Colonic mucosa (tissue), 4 donors: ENCODE data around the gene PLSCR4. TPM values are rescaled to one million over a fixed set of nuclear protein-coding genes. Genes with fewer than 3 reads are reported as not detected.
"Not testable (repeated sequence)": the region's sequence is repeated elsewhere in the genome, so short reads cannot be mapped to it uniquely, and the experiment has no call there.

Experiments used
- DNase-seq: peaks from one replicate; pipeline ENCODE4 v3.0.0-alpha.2; 2020
- H3K27ac ChIP-seq: fragments of 200-600 bp; one replicate; pipeline ENCODE4 v1.8.0; 2021
- H3K27me3 ChIP-seq: fragments of 200-600 bp; one replicate; pipeline ENCODE4 v1.8.0; 2021
- H3K36me3 ChIP-seq: fragments of 200-600 bp; one replicate; pipeline ENCODE4 v1.8.0; 2021
- H3K4me1 ChIP-seq: fragments of 200-600 bp; one replicate; pipeline ENCODE4 v1.8.0; 2021; ENCODE audit warnings: mild to moderate bottlenecking
- H3K4me3 ChIP-seq: fragments of 200-600 bp; one replicate; pipeline ENCODE4 v1.8.0; 2021
- H3K9ac ChIP-seq, 2 donors: one replicate each; pipeline ENCODE4 v1.7.0; 2013; ENCODE audit warnings: control low read depth in 2 of 2, low read depth in 2 of 2, low read length in 2 of 2
- H3K9me3 ChIP-seq: fragments of 200-600 bp; one replicate; pipeline ENCODE4 v1.8.0; 2021
- CTCF ChIP-seq: fragments of 200-600 bp; IDR thresholded peaks from one replicate; pipeline ENCODE4 v1.8.0; 2022; ENCODE audit warnings: antibody characterized with exemption, mild to moderate bottlenecking
- intact Hi-C: fragments of 100-400 bp; cut with DNase I; formaldehyde crosslinking; loops from one replicate; pipeline ENCODE4 v1.14.1; 2022
- total RNA-seq, 2 donors: library from RNA; stranded (reverse); fragmentation: NEBNext Ultra II Directional in 1 of 2; extraction: Animal tissue kit (Norgen Biotek cat#: 25700) in 1 of 2; gene quantifications; one replicate each; pipeline ENCODE4 v1.2.1, GENCODE V29; 2021
- donor health status: healthy.
- donor health status: DM: no; HTN: no; CAD: no.
- donor health status: DM: no; HTN: no; CAD: no.

The PLSCR4 gene
- 10 to 100 TPM; 20.1 to 54.8 TPM for total RNA-seq

GRCh38 chr3:146250449-146251382 lies at the start of gene PLSCR4:
TSS of gene PLSCR4 (minus strand) at chr3:146251105. CDS start at chr3:146222071, 29,034 bp downstream.
- peak; percentile 90 for DNase-seq
- intact Hi-C loops, result no loop called here
- H3K4me3 ChIP-seq, result peak within 1 kb of the TSS; percentile 82
- no peaks in the 10 kb centered on the region for H3K9me3 ChIP-seq
- peak within 1 kb of the TSS; percentile 84 to 95 for H3K9ac ChIP-seq
- peak within 1 kb of the TSS; percentile 93 for H3K27ac ChIP-seq
- TF ChIP-seq CTCF, result no peak
- H3K27me3 ChIP-seq, result no peaks in the 10 kb centered on the region
- no peaks in the 10 kb centered on the region for H3K36me3 ChIP-seq
- no peaks in the 10 kb centered on the region for H3K4me1 ChIP-seq

- DNase-seq, H3K27me3 ChIP-seq, intact Hi-C loops, H3K4me1 ChIP-seq, H3K27ac ChIP-seq, H3K4me3 ChIP-seq, H3K9me3 ChIP-seq, H3K9ac ChIP-seq, H3K36me3 ChIP-seq: not testable (repeated sequence)
Measured at GRCh38 chr3:146293401-146293800, 42.5 kb upstream of the PLSCR4 start.

GRCh38 chr3:146283781-146284445 lies 33.0 kb upstream of the PLSCR4 start:
- no peaks in the 10 kb centered on the region for H3K27me3 ChIP-seq
- no peak for DNase-seq
- no peaks in the 10 kb centered on the region for H3K9me3 ChIP-seq
- H3K4me1 ChIP-seq, result no peaks in the 10 kb centered on the region
- intact Hi-C loops, result no loop called here
- no peak for TF ChIP-seq CTCF
- no peak overlapping the region for H3K27ac ChIP-seq
- H3K4me3 ChIP-seq, result no peak overlapping the region
- no peak overlapping the region for H3K9ac ChIP-seq
- no peaks in the 10 kb centered on the region for H3K36me3 ChIP-seq

- H3K36me3 ChIP-seq, result no peaks in the 10 kb centered on the region
- H3K27ac ChIP-seq, result no peak overlapping the region
- TF ChIP-seq CTCF, result no peak
- no peak overlapping the region for H3K4me3 ChIP-seq
- no peak for DNase-seq
- intact Hi-C loops, result no loop called here
- H3K9ac ChIP-seq, result no peak overlapping the region
- no peaks in the 10 kb centered on the region for H3K4me1 ChIP-seq
- H3K9me3 ChIP-seq, result no peaks in the 10 kb centered on the region
- no peaks in the 10 kb centered on the region for H3K27me3 ChIP-seq
Measured at GRCh38 chr3:146280864-146281263, 30.0 kb upstream of the PLSCR4 start.

- no peak for TF ChIP-seq CTCF
- Histone ChIP-seq H3K36me3 (no peaks in the 10 kb centered on the region), H3K4me1 (no peaks in the 10 kb centered on the region), H3K4me3 (no peak overlapping the region), H3K9ac (no peak overlapping the region), H3K27ac (no peak overlapping the region), H3K27me3 (no peaks in the 10 kb centered on the region), H3K9me3 (no peaks in the 10 kb centered on the region)
- no peak for DNase-seq
- intact Hi-C loops, result no loop called here
Measured at GRCh38 chr3:146279951-146280350, 29.0 kb upstream of the PLSCR4 start.
